COLO829 (cell line): Measurements from ENCODE around the gene PRKCE.
A peak's percentile ranks its signal among the peaks of the same experiment; 100 is the strongest.

Experiments used
- DNase-seq: peaks from one replicate; pipeline ENCODE4 v3.0.0; 2012; ENCODE audit warnings: low spot score

PRKCE gene

DNA sequence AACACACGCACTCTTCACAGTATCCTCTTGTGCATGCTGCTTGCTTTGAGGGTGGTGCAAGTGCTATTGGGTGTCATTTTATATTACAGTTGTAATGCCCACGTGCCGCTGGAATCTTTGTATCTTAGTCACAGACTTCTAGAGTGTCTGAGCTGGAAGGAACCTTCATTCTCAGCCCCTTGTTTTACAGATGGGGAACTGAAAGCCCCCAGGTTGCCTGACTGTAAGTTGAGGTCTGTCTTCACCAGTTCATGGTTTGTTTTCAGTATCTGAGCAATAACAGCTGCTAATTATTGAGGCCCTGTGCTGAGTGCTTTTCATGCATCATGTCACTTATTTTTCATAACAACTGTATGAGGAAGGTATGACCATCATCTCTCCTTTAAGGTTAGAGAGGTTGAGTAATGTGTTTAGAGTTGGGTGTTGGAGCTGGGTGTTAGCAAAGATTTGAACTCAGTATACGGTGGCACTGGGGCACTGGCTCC, 77.0 kb downstream of the PRKCE start:
- no peak for DNase-seq

GRCh38 chr2:45729753-45730512, 78.5 kb downstream of the PRKCE start:
- DNase-seq = no peak

DNA sequence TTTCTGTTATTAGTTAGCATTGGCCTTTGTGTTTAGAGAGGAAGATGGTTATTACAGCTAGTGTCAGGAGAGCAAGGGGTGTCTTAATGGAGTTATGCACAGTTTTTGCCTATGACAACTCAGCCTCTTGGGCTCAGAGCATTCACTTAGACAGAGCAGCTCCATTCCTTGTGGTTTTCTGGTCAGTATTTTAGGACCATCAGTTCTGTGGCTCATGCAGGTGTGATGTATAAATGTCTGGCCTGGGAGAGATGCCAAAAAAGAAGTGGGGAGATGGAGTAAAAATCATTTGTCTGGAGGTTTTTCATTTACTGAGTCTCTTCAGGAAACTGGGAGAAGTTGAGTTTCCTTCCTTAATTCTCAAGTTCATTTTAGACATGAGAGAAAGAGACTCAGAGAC, 79.7 kb downstream of the PRKCE start:
- DNase-seq = no peak

- no peak for DNase-seq
Observed at GRCh38 chr2:45732436-45732835, 81.0 kb downstream of the PRKCE start.

- no peak for DNase-seq
Observed at GRCh38 chr2:45732946-45733345, 81.5 kb downstream of the PRKCE start.

GRCh38 chr2:45734336-45734735, 82.9 kb downstream of the PRKCE start:
- no peak for DNase-seq

- DNase-seq = no peak
Observed at GRCh38 chr2:45734952-45735351, 83.5 kb downstream of the PRKCE start.

- no peak for DNase-seq
Observed at GRCh38 chr2:45736757-45737704, 85.6 kb downstream of the PRKCE start.

GRCh38 chr2:45739796-45740485, 88.5 kb downstream of the PRKCE start:
- DNase-seq = peak; percentile 8

GRCh38 chr2:45741161-45741850, 89.8 kb downstream of the PRKCE start:
- DNase-seq = no peak

- DNase-seq = no peak
Observed at GRCh38 chr2:45743531-45744396, 92.3 kb downstream of the PRKCE start.

- DNase-seq = no peak
Observed at GRCh38 chr2:45745231-45745630, 93.8 kb downstream of the PRKCE start.

GRCh38 chr2:45746888-45747287, 95.4 kb downstream of the PRKCE start:
- DNase-seq = no peak

- DNase-seq = no peak
Observed at GRCh38 chr2:45747363-45747762, 95.9 kb downstream of the PRKCE start.

DNA sequence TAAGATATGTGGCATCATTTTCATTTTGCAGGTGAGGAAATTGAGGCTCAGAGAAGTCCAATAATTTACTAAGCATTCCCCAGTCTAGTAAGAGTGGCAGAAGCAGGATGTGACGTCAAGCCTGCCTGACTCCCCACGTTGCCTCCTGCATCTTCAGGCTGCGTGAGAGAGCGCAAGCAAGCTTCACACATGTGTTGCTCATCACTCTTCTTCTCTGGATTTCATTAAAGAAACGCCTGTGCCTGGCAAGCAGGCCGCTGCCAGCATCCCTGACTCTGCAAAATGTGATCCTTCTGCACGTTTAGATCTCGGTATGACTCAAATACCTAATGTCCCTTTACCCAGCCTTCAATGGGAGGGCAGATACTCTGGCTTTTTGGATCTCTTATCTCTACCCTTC, 96.8 kb downstream of the PRKCE start:
- no peak for DNase-seq

DNA sequence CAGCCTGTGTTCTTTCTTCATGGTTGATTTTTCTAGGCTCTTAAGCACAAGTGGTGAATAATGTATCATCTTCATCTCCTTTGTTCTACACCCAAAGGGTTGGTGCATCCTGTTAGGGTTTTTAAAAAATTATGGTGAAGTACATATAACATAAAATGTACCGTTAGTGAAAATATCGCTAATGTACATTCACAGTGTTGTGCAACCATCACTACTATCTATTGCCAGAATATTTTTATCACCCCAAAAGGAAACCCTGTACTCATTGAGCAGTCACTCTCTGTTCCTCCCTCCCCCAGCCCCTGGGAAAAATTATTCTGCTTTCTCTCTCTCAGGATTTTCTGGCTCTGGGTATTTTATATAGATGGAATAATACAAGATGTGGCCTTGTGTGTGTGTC, 98.5 kb downstream of the PRKCE start:
- no peak for DNase-seq

GRCh38 chr2:45750484-45750883, 99.0 kb downstream of the PRKCE start:
- DNase-seq = no peak

DNA sequence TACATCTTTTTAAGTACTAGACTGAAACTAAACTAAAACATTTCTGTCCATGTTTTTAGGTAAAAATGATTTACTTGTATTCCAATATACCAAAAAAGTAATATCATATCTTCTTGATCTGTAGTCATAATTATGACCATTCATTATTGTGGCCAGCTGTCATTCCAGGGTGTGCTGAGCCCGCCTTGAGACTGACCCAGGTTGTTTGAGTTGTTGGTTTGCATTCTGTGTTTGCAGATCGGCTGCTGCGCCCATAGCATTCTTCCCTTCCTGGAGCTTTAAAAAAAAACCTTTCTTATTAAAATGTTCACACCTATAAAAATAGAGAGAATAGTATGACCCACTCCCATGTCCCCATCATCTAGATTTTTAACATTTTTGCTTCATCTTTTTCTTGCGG, 101.9 kb downstream of the PRKCE start:
- DNase-seq = no peak

DNA sequence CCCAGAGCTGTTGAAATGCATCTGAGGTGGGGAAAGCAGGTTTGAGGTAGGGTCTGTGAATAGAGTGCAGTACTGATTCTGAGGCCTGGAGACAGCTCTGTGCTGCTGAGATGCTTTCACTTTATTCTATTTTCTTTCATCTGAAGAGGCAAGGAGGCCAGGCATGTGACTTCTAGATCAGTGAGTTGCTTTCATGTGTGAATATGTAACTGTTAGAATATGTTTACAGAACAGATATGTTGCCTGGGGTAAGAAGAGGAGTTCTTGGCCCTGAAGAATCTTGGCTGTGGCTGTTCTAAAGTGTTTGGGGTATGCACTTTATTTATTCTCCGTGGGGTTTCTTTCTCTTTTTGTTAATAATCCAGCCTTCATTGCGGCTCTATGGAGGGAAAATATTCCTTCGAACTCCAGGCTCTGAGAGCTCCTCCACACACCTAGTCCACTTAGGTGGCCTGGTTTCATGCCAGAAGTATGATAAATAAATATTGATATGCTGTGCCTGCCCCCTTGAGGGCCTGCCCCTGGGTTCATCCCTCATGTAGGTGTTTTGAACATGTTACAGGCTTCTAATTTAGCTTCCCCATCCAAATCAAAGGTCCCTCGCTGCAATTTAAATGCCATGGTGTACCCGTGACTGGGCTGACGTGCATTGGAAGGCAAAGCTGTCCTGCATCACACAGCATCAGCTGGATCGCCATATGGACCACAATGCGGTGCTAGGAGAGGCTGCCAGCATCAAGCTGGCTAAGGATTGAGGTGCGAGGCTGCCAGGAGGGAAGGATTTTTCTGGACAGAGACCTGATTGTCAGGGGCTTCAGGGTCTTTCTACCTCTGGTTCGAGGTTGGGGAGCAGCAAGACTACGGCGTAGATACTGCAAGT, 102.9 kb downstream of the PRKCE start:
- DNase-seq = no peak
